Neural cell (in vitro differentiated cells): ENCODE data around the gene PIK3AP1. TPM values are rescaled to one million over a fixed set of nuclear protein-coding genes. Genes with fewer than 3 reads are reported as not detected.

Experiments used
- H2AFZ ChIP-seq: fragments of 200-600, 300-800 bp; sonication (generic), shearing (Covaris generic); 2 replicates; pipeline ENCODE4 v1.6.0; 2014; ENCODE audit warnings: low read depth, mild to moderate bottlenecking, antibody characterized with exemption, low read length, moderate library complexity
- H3F3A ChIP-seq: fragments of 200-600 bp; shearing (Covaris generic); 2 replicates; pipeline ENCODE4 v1.6.1; 2016; ENCODE audit warnings: mild to moderate bottlenecking, moderate library complexity, mixed read lengths, antibody characterized with exemption, low read length; ENCODE audit not compliant: insufficient read depth, poor library complexity, severe bottlenecking
- H3K27ac ChIP-seq: fragments of 200-600, 300-800 bp; sonication (generic), shearing (Covaris generic); 2 replicates; pipeline ENCODE4 v1.5.1; 2014; ENCODE audit warnings: mild to moderate bottlenecking, low read length, moderate library complexity
- H3K27me3 ChIP-seq: fragments of 300-800, 200-600 bp; sonication (generic), shearing (Covaris generic); 2 replicates; pipeline ENCODE4 v1.6.0; 2014; ENCODE audit warnings: mild to moderate bottlenecking, low read depth, low read length, moderate library complexity; ENCODE audit not compliant: insufficient read depth
- H3K36me3 ChIP-seq: fragments of 300-800, 200-600 bp; sonication (generic), shearing (Covaris generic); 2 replicates; pipeline ENCODE4 v1.5.1; 2014; ENCODE audit warnings: mild to moderate bottlenecking, antibody characterized with exemption, low read length, moderate library complexity; ENCODE audit not compliant: insufficient read depth
- H3K4me2 ChIP-seq: fragments of 300-800, 200-600 bp; sonication (generic), shearing (Covaris generic); 2 replicates; pipeline ENCODE4 v1.6.0; 2014; ENCODE audit warnings: mild to moderate bottlenecking, low read length
- H3K4me3 ChIP-seq: fragments of 300-800, 200-600 bp; sonication (generic), shearing (Covaris generic); 2 replicates; pipeline ENCODE4 v1.5.1; 2014; ENCODE audit warnings: mild to moderate bottlenecking, low read length, moderate library complexity
- H3K79me2 ChIP-seq: fragments of 200-600 bp; shearing (Covaris generic); replicated peaks from 2 replicates; pipeline ENCODE4 v1.6.0; 2014; ENCODE audit warnings: mild to moderate bottlenecking, low read length, moderate library complexity; ENCODE audit not compliant: insufficient read depth
- H3K9ac ChIP-seq: fragments of 300-800, 200-600 bp; sonication (generic), shearing (Covaris generic); 2 replicates; pipeline ENCODE4 v1.6.1; 2016; ENCODE audit warnings: mild to moderate bottlenecking, low read length, mixed read lengths
- H3K9me2 ChIP-seq: fragments of 200-600 bp; shearing (Covaris generic); 2 replicates; pipeline ENCODE4 v1.6.1; 2016; ENCODE audit warnings: mild to moderate bottlenecking, low read length, mixed read lengths; ENCODE audit not compliant: insufficient read depth
- H3K9me3 ChIP-seq: fragments of 200-600, 300-800 bp; sonication (generic), shearing (Covaris generic); 2 replicates; pipeline ENCODE4 v1.6.1; 2016; ENCODE audit warnings: mild to moderate bottlenecking, mixed run types, low read length, moderate library complexity, mixed read lengths
- H4K20me1 ChIP-seq: fragments of 200-600 bp; shearing (Covaris generic); 2 replicates; pipeline ENCODE4 v1.6.1; 2016; ENCODE audit warnings: mild to moderate bottlenecking, mixed run types; ENCODE audit not compliant: insufficient read depth
- EP300 ChIP-seq: fragments of 450-650 bp; conservative IDR thresholded peaks from 2 replicates; pipeline ENCODE4 v1.6.1; 2014; ENCODE audit warnings: antibody characterized with exemption, mild to moderate bottlenecking, moderate library complexity; ENCODE audit not compliant: poor library complexity, severe bottlenecking
- EZH2 ChIP-seq: fragments of 200-600, 300-800 bp; shearing (Covaris generic), sonication (generic); IDR thresholded peaks from 2 replicates; pipeline ENCODE4 v1.6.1; 2014; ENCODE audit warnings: antibody characterized with exemption, low read length, borderline replicate concordance, mild to moderate bottlenecking; ENCODE audit not compliant: insufficient read depth, poor library complexity, severe bottlenecking
- MXI1 ChIP-seq: fragments of 450-650 bp; conservative IDR thresholded peaks from 2 replicates; pipeline ENCODE4 v1.6.1; 2014; ENCODE audit warnings: antibody characterized with exemption, mild to moderate bottlenecking; ENCODE audit not compliant: poor library complexity, severe bottlenecking
- POLR2AphosphoS5 ChIP-seq: IDR thresholded peaks from 2 replicates; pipeline ENCODE4 v1.6.1; 2012
- RAD21 ChIP-seq: fragments of 450-650 bp; conservative IDR thresholded peaks from 2 replicates; pipeline ENCODE4 v1.6.1; 2014; ENCODE audit warnings: antibody characterized with exemption, mild to moderate bottlenecking, moderate library complexity
- TAF1 ChIP-seq: IDR thresholded peaks from 2 replicates; pipeline ENCODE4 v1.6.1; 2012; ENCODE audit warnings: low read depth
- polyA plus RNA-seq: library from polyadenylated mRNA; depleted of rRNA; stranded (reverse); fragments of >200 nt; gene quantifications from 2 replicates; pipeline ENCODE4 v1.2.3, GENCODE V29; 2014
- TF ChIP-seq, protein P1 (sequence below): fragments of 450-650 bp; IDR thresholded peaks from 2 replicates; pipeline ENCODE4 v1.5.1; 2014; ENCODE audit warnings: antibody characterized with exemption, mild to moderate bottlenecking, moderate library complexity; ENCODE audit not compliant: poor library complexity, severe bottlenecking
- TF ChIP-seq, protein P2 (sequence below): IDR thresholded peaks from 2 replicates; pipeline ENCODE4 v1.6.1; 2012; ENCODE audit warnings: borderline replicate concordance

The PIK3AP1 gene
- polyA plus RNA-seq, 1 donor from 2014 or later: 0.05 TPM

DNA sequence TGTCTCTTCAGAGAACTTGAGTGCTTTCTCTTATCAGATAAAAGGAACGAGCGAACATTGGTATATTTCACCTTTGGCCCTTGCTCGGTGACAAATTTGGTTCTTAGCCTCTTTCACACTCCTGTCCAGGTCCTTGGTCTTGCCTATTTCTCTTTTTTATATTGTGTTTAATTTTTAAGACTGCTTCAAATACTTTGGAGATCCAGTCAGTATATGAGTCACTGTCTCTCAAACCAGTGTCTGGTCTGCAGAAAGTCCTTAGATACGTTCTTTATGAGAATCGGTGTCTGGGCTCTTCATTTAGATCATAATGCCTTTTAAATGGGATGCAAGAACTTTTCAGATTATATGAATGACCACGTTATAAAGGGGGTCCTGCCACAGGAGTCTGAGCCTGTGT lies 55.0 kb downstream of the PIK3AP1 start:
- Histone ChIP-seq H3K9me3 (no peaks in the 10 kb centered on the region), H3F3A (no peaks in the 10 kb centered on the region), H3K36me3 (no peaks in the 10 kb centered on the region), H3K79me2 (no peaks in the 10 kb centered on the region), H3K9ac (no peak overlapping the region), H2AFZ (no peak overlapping the region), H3K4me2 (no peak overlapping the region), H4K20me1 (no peaks in the 10 kb centered on the region), H3K27me3 (no peaks in the 10 kb centered on the region), H3K4me3 (no peak overlapping the region), H3K27ac (no peak overlapping the region), H3K9me2 (no peaks in the 10 kb centered on the region)
- TF ChIP-seq RAD21 (no peak), EP300 (no peak), MXI1 (no peak)
- TF ChIP-seq, protein P1, sequence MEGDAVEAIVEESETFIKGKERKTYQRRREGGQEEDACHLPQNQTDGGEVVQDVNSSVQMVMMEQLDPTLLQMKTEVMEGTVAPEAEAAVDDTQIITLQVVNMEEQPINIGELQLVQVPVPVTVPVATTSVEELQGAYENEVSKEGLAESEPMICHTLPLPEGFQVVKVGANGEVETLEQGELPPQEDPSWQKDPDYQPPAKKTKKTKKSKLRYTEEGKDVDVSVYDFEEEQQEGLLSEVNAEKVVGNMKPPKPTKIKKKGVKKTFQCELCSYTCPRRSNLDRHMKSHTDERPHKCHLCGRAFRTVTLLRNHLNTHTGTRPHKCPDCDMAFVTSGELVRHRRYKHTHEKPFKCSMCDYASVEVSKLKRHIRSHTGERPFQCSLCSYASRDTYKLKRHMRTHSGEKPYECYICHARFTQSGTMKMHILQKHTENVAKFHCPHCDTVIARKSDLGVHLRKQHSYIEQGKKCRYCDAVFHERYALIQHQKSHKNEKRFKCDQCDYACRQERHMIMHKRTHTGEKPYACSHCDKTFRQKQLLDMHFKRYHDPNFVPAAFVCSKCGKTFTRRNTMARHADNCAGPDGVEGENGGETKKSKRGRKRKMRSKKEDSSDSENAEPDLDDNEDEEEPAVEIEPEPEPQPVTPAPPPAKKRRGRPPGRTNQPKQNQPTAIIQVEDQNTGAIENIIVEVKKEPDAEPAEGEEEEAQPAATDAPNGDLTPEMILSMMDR: no peak
- TF ChIP-seq, protein P2, sequence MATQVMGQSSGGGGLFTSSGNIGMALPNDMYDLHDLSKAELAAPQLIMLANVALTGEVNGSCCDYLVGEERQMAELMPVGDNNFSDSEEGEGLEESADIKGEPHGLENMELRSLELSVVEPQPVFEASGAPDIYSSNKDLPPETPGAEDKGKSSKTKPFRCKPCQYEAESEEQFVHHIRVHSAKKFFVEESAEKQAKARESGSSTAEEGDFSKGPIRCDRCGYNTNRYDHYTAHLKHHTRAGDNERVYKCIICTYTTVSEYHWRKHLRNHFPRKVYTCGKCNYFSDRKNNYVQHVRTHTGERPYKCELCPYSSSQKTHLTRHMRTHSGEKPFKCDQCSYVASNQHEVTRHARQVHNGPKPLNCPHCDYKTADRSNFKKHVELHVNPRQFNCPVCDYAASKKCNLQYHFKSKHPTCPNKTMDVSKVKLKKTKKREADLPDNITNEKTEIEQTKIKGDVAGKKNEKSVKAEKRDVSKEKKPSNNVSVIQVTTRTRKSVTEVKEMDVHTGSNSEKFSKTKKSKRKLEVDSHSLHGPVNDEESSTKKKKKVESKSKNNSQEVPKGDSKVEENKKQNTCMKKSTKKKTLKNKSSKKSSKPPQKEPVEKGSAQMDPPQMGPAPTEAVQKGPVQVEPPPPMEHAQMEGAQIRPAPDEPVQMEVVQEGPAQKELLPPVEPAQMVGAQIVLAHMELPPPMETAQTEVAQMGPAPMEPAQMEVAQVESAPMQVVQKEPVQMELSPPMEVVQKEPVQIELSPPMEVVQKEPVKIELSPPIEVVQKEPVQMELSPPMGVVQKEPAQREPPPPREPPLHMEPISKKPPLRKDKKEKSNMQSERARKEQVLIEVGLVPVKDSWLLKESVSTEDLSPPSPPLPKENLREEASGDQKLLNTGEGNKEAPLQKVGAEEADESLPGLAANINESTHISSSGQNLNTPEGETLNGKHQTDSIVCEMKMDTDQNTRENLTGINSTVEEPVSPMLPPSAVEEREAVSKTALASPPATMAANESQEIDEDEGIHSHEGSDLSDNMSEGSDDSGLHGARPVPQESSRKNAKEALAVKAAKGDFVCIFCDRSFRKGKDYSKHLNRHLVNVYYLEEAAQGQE: no peak

DNA sequence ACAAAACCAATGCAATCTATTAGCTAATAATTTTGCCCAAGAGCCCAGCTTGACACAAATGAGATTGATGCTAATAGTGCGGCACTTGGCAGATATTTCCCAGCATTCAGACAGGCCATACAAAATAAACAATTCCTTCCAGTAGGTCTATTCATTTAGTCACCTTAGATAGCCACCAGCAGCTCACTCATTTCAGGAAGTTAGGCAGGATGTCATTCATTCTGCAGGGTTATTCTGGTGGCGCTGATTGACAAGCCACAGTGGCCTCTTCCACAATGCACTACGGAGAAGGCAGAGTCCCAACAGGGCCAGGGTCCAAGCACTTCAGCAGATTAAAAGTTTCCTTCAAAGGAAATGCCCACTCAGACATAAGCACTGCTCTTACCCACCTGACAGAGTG lies 55.8 kb downstream of the PIK3AP1 start:
- Histone ChIP-seq H3K9ac (no peak overlapping the region), H3K9me3 (no peaks in the 10 kb centered on the region), H3K4me2 (no peak overlapping the region), H2AFZ (no peak overlapping the region), H3K9me2 (no peaks in the 10 kb centered on the region), H4K20me1 (no peaks in the 10 kb centered on the region), H3K4me3 (no peak overlapping the region), H3K27me3 (no peaks in the 10 kb centered on the region), H3K79me2 (no peaks in the 10 kb centered on the region), H3F3A (no peaks in the 10 kb centered on the region), H3K27ac (no peak overlapping the region), H3K36me3 (no peaks in the 10 kb centered on the region)
- TF ChIP-seq, protein P1: no peak
- peak; percentile 28 for TF ChIP-seq EP300

DNA sequence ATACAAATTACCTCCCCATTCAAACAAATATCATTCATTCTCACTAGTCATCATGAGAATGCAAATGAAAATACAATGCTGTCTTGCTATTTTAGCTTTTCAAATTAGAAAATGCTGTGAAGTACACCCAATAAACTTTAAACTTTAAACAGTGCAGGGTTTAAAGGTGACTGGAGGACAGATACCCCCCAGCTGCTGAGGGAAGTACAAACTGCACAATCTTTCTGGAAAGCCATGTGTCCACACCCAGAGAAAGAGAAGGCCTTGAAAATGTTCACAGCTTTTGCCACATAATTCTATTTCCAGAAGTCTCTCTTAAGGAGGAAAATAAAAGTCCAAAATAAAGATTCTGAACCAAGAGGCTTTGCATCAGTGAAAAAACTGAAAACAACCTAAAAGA lies 56.5 kb downstream of the PIK3AP1 start:
- H3K4me2 ChIP-seq: no peak overlapping the region
- H3K9me3 ChIP-seq: no peaks in the 10 kb centered on the region
- H3K4me3 ChIP-seq: no peak overlapping the region
- H2AFZ ChIP-seq: no peak overlapping the region
- no peak overlapping the region for H3K9ac ChIP-seq
- H3K36me3 ChIP-seq: no peaks in the 10 kb centered on the region
- H3K9me2 ChIP-seq: no peaks in the 10 kb centered on the region
- H3K27me3 ChIP-seq: no peaks in the 10 kb centered on the region
- H3F3A ChIP-seq: no peaks in the 10 kb centered on the region
- no peaks in the 10 kb centered on the region for H3K79me2 ChIP-seq
- H4K20me1 ChIP-seq: no peaks in the 10 kb centered on the region
- H3K27ac ChIP-seq: no peak overlapping the region
- no peak for TF ChIP-seq POLR2AphosphoS5
- TF ChIP-seq, protein P1: no peak
- no peak for TF ChIP-seq EP300
- no peak for TF ChIP-seq TAF1
- TF ChIP-seq, protein P2: no peak
- no peak for TF ChIP-seq EZH2
- TF ChIP-seq MXI1: no peak
- no peak for TF ChIP-seq RAD21
